AG04450 (cell line): ENCODE measurements around the gene MRPL34. TPM values are rescaled to one million over a fixed set of nuclear protein-coding genes. Genes with fewer than 3 reads are reported as not detected.

Source experiments
- CTCF ChIA-PET: fragments of 300-600, 350-600 bp; formaldehyde crosslinking; extraction: SDS; loops from one replicate; lab custom pipeline; 2022; ENCODE audit warnings: antibody characterized with exemption, inconsistent platforms; lab: Charles Lee
- POLR2A ChIA-PET: fragments of 350-600 bp; formaldehyde crosslinking; extraction: SDS; loops from one replicate; lab custom pipeline; 2021; ENCODE audit warnings: antibody characterized with exemption, inconsistent platforms; lab: Yijun Ruan, JAX
- DNase-seq: peaks from one replicate; pipeline ENCODE4 v3.0.0-alpha.2; 2011; ENCODE audit warnings: low read depth, low spot score
- H3K27ac ChIP-seq: one replicate; pipeline ENCODE4 v1.5.1; 2012; ENCODE audit warnings: low read depth, low read length, control low read depth
- H3K27me3 ChIP-seq: one replicate; pipeline ENCODE4 v1.6.0; 2012; ENCODE audit warnings: low read length; ENCODE audit not compliant: control insufficient read depth, insufficient read depth
- H3K4me3 ChIP-seq: 2 replicates; pipeline ENCODE4 v1.5.1; 2011; ENCODE audit warnings: mild to moderate bottlenecking, low read depth, low read length, control low read depth
- H3K9me3 ChIP-seq: 2 replicates; pipeline ENCODE4 v1.5.1; 2012; ENCODE audit warnings: low read length; ENCODE audit not compliant: control insufficient read depth, insufficient read depth
- CTCF ChIP-seq: IDR thresholded peaks from 2 replicates; pipeline ENCODE4 v1.5.1; 2011; ENCODE audit warnings: low read depth, low read length, control low read depth, inconsistent platforms
- polyA plus RNA-seq: library from polyadenylated mRNA; depleted of rRNA; stranded (reverse); fragments of >200 nt; gene quantifications from 2 replicates; pipeline ENCODE4 v1.2.3, GENCODE V29; 2011

Gene MRPL34
- polyA plus RNA-seq, 1 experiment: 23.2 TPM

GRCh38 chr19:17347361-17347760 lies 41.7 kb downstream of the MRPL34 start:
- peak overlapping the region; percentile 2 for H3K27ac ChIP-seq
- ChIA-PET CTCF (interaction anchor here (1.0 to 5.6 kb wide), 5 partner anchors 12 to 119 kb away, joined by 3 to 87 read pairs (median 3); partner anchors contain the start of gene MVB12A), POLR2A (no interaction called here)
- peaks cover 8% of the 10 kb centered on the region for H3K27me3 ChIP-seq
- TF ChIP-seq CTCF: no peak
- no peak for DNase-seq
- no peak overlapping the region for H3K4me3 ChIP-seq
- H3K9me3 ChIP-seq: no peaks in the 10 kb centered on the region; the same call in 1 of the 2 replicates

- DNase-seq: no peak
- Histone ChIP-seq H3K9me3 (no peaks in the 10 kb centered on the region; the same call in 1 of the 2 replicates), H3K27ac (no peak overlapping the region), H3K27me3 (peaks cover 8% of the 10 kb centered on the region), H3K4me3 (no peak overlapping the region)
- CTCF ChIA-PET: interaction anchor here (1.0 to 5.6 kb wide), 4 partner anchors 11 to 119 kb away, joined by 3 to 87 read pairs (median 4); no protein-coding TSS in a partner anchor
- POLR2A ChIA-PET: no interaction called here
- TF ChIP-seq CTCF: no peak
These were observed 42.2 kb downstream of the MRPL34 start for GRCh38 chr19:17347877-17348276.

GRCh38 chr19:17348700-17349099 lies 43.0 kb downstream of the MRPL34 start:
- H3K4me3 ChIP-seq: peak overlapping the region; percentile 22; the same call in 1 of the 2 replicates
- H3K27ac ChIP-seq: no peak overlapping the region
- ChIA-PET CTCF (interaction anchor here (5.6 kb wide), 1 partner anchor 39 kb away, joined by 87 read pairs; no protein-coding TSS in a partner anchor), POLR2A (no interaction called here)
- peaks cover 8% of the 10 kb centered on the region for H3K27me3 ChIP-seq
- H3K9me3 ChIP-seq: no peaks in the 10 kb centered on the region; the same call in 1 of the 2 replicates
- no peak for TF ChIP-seq CTCF
- DNase-seq: no peak

GRCh38 chr19:17351815-17352435 lies 46.3 kb downstream of the MRPL34 start:
- Histone ChIP-seq H3K9me3 (no peaks in the 10 kb centered on the region; the same call in 1 of the 2 replicates), H3K27ac (no peak overlapping the region), H3K27me3 (peaks cover 8% of the 10 kb centered on the region), H3K4me3 (no peak overlapping the region)
- ChIA-PET CTCF (no interaction called here), POLR2A (no interaction called here)
- no peak for DNase-seq
- TF ChIP-seq CTCF: no peak

GRCh38 chr19:17352608-17353280 lies 47.1 kb downstream of the MRPL34 start:
- Histone ChIP-seq H3K27ac (no peak overlapping the region), H3K9me3 (no peaks in the 10 kb centered on the region; the same call in 1 of the 2 replicates), H3K27me3 (peaks cover 8% of the 10 kb centered on the region), H3K4me3 (no peak overlapping the region)
- ChIA-PET POLR2A (interaction anchor here (0.6 kb wide), 1 partner anchor 60 kb away, joined by 3 read pairs; no protein-coding TSS in a partner anchor), CTCF (no interaction called here)
- DNase-seq: no peak
- no peak for TF ChIP-seq CTCF
